Stimulated activated CD4-positive, alpha-beta T cell treated with anti-CD3 and anti-CD28 coated beads, Interleukin-1b, Interleukin-23, amount 100 ng/mL, for 48 hours (primary cell): ENCODE data around the gene GPR61.

Experiments used
- DNase-seq: peaks from one replicate; pipeline ENCODE4 v3.0.0-alpha.2; 2020

Gene GPR61

DNA sequence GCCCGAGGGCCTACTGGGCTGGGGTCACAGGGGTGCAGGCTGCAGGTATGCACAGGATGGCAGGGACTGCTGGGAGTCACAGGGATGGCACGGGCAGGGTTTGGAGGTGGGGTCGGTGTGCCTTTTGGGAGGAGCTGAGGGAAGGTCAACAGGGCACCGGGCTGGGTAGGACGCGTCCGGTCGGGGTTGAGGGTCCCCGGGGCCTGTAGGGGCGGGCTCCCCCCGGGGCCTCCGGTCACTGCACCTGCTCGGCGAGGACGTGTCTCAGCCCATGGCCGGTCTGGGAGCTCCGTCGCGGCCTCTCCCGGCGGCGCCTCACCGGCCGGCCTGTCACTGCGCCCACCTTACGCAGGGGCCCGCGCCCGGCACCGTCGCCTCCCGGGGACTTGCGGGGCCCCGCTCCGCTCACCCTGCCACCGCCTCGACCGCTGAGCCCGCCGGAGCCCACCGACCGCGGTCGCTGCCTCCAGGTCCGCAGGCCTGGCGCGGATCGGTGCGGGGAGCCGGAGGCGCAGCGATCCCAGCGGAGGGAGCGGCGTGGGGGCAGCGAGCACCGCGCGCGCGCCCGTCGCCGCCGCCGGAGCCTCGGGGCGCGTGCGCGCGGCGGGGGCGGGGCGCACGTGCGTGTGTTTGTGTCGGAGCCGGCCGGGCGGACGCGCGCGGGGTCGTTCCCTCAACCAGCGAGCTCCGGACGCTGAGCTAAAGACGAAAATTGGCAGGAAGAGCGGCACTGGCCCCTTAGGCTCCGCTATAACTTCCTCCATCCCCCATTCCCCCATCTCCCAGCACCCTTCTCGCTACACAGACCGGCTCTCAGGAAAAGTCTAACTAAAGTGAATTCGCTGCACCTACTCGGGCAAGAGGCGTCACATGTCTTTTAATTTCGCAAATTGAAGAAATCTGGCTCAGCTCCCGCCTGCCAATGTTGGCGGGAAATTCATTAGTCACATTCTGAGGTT lies 30.2 kb upstream of the GPR61 start, which contains the start of gene AMIGO1:
Gene AMIGO1 (minus strand): TSS at position 552 of the 959 bp plus-strand sequence. CDS start 815 bp downstream, outside the sequence.
- peak; percentile 44 for DNase-seq

GRCh38 chr1:109513110-109513710 lies 26.5 kb upstream of the GPR61 start:
- DNase-seq, result no peak

- no peak for DNase-seq
Measured at GRCh38 chr1:109514846-109515245, 24.8 kb upstream of the GPR61 start.

GRCh38 chr1:109516872-109517271 lies 22.8 kb upstream of the GPR61 start:
- no peak for DNase-seq

- DNase-seq, result no peak
Measured at GRCh38 chr1:109517337-109517736, 22.3 kb upstream of the GPR61 start.

- no peak for DNase-seq
Measured at GRCh38 chr1:109521002-109521951, 18.4 kb upstream of the GPR61 start.

- no peak for DNase-seq
Measured at GRCh38 chr1:109522026-109522425, 17.6 kb upstream of the GPR61 start.

GRCh38 chr1:109523706-109524105 lies 16.0 kb upstream of the GPR61 start:
- no peak for DNase-seq

DNA sequence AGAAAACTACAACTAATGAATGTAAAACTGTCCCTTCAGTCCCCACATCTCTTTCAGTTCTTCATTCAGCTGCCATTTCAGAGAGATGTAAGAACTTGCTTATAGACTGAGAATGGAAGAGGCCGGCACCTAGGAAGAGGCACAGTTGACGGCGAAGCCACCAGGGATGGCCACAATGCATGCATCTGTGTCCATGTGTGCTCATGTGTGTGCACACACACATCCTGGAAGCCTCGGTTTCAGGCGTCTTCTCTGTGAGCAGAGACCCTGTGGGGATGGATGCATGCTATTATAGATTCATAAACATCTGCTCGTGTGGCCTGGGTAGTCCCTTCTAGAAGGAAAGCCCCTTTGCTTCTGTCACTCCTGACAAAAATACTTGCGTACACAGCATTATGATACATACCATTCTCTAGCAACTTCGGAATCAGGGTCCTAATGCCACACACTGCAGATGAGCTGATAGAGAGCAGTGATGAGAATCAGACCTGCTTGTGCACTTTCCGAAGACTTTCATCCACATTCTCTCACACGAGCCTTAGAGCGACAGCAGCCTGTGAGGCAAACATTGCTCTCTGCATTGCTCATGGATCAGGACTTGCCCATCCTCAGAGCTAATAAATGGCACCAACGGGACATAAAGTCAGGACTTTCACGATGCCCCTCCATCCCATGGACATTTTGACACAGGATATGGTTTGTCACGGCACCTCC lies 12.4 kb upstream of the GPR61 start:
- no peak for DNase-seq

DNA sequence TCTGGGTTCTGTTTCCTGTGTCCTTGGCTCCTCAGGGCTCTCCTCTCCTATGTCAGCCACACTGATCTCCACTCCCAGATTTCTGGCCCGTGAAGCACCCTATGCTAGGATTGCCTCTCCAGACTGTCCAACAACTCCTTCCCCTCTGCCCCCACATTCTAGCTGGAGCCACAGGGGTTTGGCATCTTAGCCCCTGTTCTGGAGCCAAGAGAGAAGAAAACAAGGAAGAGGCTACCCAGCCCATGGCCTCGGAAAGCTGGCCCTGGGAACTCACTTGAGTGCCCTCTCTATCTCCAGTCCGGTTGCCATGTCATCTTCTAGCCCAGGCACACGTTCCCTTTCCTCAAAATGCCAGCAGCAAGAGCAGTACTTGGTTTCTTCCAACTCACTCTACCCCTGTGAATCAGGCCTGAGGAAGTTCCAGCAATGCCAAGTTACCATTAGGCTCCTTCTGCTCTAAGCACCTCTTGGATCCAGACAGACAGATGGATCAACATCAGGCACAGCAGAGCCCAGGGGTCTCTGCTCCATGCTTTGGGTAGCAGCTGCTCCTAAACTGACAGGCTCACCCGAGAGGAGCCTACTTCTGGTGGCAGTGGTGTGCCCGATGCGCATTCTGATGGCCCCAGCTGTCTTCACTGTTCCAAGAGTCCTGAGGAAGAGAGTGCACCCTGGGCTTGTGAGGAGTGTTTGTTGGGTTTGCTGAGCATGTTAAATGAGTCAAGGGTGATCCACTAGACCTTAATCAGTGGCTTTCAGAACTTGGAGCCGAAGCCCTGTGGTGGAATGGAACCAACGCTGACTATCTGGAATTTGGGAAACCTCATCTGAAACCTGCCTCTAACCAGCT lies 11.6 kb upstream of the GPR61 start:
- no peak for DNase-seq

GRCh38 chr1:109528712-109529111 lies 11.0 kb upstream of the GPR61 start:
- no peak for DNase-seq

- no peak for DNase-seq
Measured at GRCh38 chr1:109529881-109530456, 9.7 kb upstream of the GPR61 start.

GRCh38 chr1:109530457-109531087 lies 9.1 kb upstream of the GPR61 start:
- no peak for DNase-seq

- DNase-seq, result no peak
Measured at GRCh38 chr1:109531380-109531779, 8.3 kb upstream of the GPR61 start.

GRCh38 chr1:109531826-109532364 lies 7.8 kb upstream of the GPR61 start:
- DNase-seq, result no peak

DNA sequence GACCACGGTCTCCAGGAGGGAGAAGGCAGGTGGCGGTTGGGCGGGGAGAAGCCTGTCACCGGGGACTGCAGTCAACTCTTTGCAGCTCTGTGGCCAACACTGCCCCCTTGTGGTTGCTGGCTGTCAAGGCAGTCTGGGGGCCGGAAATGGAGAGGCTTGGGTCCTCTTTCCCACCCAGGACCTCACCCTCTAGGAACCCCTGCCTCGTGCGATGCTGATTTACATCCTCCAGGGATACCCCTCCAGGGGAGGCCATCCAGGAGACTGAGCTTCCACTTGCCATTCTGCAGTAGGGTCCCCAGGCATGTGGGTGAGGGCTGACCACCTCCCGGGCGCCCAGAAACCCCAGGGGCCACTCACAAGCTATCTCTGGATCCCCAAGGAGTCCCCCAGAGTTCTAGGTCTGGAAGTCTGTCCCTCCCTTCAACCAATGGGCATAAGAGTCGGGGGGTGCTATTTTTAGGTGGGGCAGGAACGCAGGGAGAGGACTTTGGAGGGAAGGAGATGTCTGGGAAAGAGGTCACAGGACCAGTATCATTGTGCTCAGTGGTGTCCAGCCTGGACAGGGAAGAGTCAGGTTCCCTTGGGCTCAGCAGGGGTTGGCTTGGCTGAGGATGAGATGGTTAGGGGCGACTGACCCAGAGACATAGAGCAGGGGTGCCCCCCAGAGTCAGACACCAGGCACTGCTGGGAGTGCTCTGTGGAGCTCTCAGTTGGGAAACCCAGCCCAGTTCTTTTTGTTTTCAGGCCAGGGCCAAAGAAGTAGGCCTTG lies 7.1 kb upstream of the GPR61 start:
- peak; percentile 90 for DNase-seq

DNA sequence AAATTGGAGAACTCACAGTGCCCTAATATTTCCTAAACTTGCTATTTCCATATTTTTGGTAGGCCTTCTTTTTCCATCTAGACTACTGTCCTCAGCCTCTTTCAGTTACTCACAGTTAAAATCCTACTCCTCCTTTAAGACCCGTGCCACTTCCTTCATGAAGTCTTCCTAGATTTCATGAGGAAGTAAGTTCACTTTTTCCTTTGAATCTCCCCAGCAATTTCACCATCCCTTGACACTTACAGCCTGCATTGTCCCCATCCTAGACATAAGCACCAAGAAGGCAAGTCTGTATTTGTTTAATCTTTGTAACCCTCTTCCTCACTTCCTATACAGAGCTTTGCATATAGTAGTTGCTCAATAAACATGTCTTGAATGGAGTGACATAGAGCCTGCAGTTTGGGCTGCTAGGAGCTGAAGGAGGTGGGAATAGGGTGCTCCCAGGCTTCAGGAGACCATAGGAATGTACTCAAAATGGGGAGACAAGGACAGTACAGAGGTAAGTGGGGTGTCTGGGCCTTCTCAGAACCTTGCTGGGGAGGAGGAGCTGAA lies 5.3 kb upstream of the GPR61 start:
- no peak for DNase-seq

DNA sequence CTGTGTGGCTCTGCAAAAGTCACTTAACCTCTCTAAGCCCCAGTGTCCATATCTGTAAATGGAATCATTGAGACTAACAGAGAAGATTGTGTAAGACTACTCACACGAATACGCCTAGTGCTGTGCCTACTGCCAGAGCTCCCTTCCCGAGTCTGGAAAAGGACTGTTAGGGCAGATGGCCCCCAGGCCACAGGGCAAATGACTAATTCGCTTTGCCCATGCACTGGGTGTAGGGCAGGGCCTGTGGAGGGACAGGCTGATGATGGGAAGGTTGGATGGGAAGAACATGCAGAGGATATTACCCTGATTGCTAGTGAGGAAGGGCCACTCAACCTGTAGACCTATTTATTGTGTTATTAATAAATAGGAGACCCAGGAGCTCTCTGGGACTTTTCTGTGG lies 4.2 kb upstream of the GPR61 start:
- DNase-seq, result no peak

GRCh38 chr1:109535971-109536491 lies 3.6 kb upstream of the GPR61 start:
- DNase-seq, result no peak
